ENCODE results near the gene TIMM44. TPM values are rescaled to one million over a fixed set of nuclear protein-coding genes. Genes with fewer than 3 reads are reported as not detected.

Gene TIMM44
- total RNA-seq, 1 experiment from 2014 or later: 114 TPM

GRCh38 chr19:7899751-7900378, 43.6 kb downstream of the TIMM44 start:
- Histone ChIP-seq H2BK20ac (ENCODE audit: low read depth, low read length, poor library complexity, severe bottlenecking) (no peak overlapping the region), H2BK12ac (ENCODE audit: insufficient read length, low read depth, low read length) (no peak overlapping the region), H3K9ac (ENCODE audit: extremely low read depth, insufficient read length, low read length) (no peak overlapping the region), H2AK5ac (ENCODE audit: insufficient read length, low read length) (no peak overlapping the region), H2BK15ac (ENCODE audit: low read depth, low read length) (no peak overlapping the region), H2BK5ac (ENCODE audit: insufficient read length, low read length) (no peak overlapping the region), H3K4ac (ENCODE audit: low read depth, low read length) (no peak overlapping the region), H3K18ac (ENCODE audit: insufficient read length, low read depth, low read length) (no peak overlapping the region), H4K20me1 (ENCODE audit: control insufficient read depth, insufficient read depth, insufficient read length) (no peaks in the 10 kb centered on the region), H3K4me1 (ENCODE audit: insufficient read depth, low read length) (0 out of 2 replicates have a peak, but pooled peaks cover 4% of the 10 kb centered on the region), H3K27me3 (ENCODE audit: insufficient read depth, low read length) (no peaks in the 10 kb centered on the region), H3K79me1 (ENCODE audit: insufficient read depth, low read depth, low read length, poor library complexity, severe bottlenecking) (no peaks in the 10 kb centered on the region), H4K8ac (replicated peaks; ENCODE audit: insufficient read length, low read depth, low read length) (no peak overlapping the region), H2AFZ (ENCODE audit: low read length) (no peak overlapping the region), H3K56ac (ENCODE audit: insufficient read length, low read depth, low read length) (no peak overlapping the region), H3K27ac (ENCODE audit: insufficient read length, low read depth, low read length) (no peak overlapping the region), H4K5ac (ENCODE audit: insufficient read length, low read depth, low read length) (no peak overlapping the region), H3K23ac (ENCODE audit: insufficient read length, low read depth, low read length) (no peak overlapping the region), H3K9me3 (ENCODE audit: control insufficient read depth, low read depth, low read length) (no peaks in the 10 kb centered on the region), H3K4me2 (ENCODE audit: insufficient read depth, insufficient read length, low read length) (no peak overlapping the region), H3K14ac (ENCODE audit: insufficient read depth, low read length) (no peak overlapping the region), H2BK120ac (ENCODE audit: low read depth, low read length, poor library complexity, severe bottlenecking) (no peak overlapping the region), H3K79me2 (ENCODE audit: insufficient read depth, low read length) (peaks cover 3% of the 10 kb centered on the region; the same call in 1 of the 2 replicates), H4K91ac (ENCODE audit: insufficient read length, low read depth, low read length) (no peak overlapping the region), H3T11ph (ENCODE audit: low read length) (no peak overlapping the region), H3K23me2 (ENCODE audit: insufficient read length, low read depth, low read length, poor library complexity, severe bottlenecking) (peaks cover 16% of the 10 kb centered on the region)
- no peak for TF ChIP-seq CTCF (conservative IDR thresholded peaks at IDR 0.05)
- Mint-ChIP-seq H3K36me3 (ENCODE audit: insufficient read depth in 1 of 3, low read depth in 3 of 3) (peaks cover 8 to 18% (median 11%) of the 10 kb centered on the region in 3 experiments), H3K4me1 (peaks cover 9 to 19% of the 10 kb centered on the region in 2 experiments), H3K9me3 (no peaks in the 10 kb centered on the region; a peak in 3 of 5 replicates), H3K4me3 (no peak overlapping the region), H3K27ac (no peak overlapping the region), H3K27me3 (ENCODE audit: low read depth) (peaks cover 3% of the 10 kb centered on the region; the same call in 1 of the 2 replicates)
- WGBS (ENCODE audit: extremely low coverage, insufficient read length, low lambda C conversion rate): no CpG with 5 or more reads among the region's 34 CpGs
- DNase-seq: no peak
